CD4-positive, CD25-positive, alpha-beta regulatory T cell (primary cell): Measurements from ENCODE around the gene CMIP. TPM values are rescaled to one million over a fixed set of nuclear protein-coding genes. Genes with fewer than 3 reads are reported as not detected.

Experiments used
- ATAC-seq, 2 donors: fragments of 150-1000 bp; cut with Tn5 transposase; one replicate each; pipeline ENCODE4 v1.10.0; 2021; ENCODE audit warnings: low read depth in 2 of 2, moderate number of reproducible peaks in 2 of 2, moderate library complexity in 1 of 2
- DNase-seq, 3 donors: peaks; one replicate each; pipeline versions ENCODE4 v3.0.0 to v3.0.0-alpha.2; 2012 to 2022; ENCODE audit warnings: mixed read lengths in 1 of 3
- H3K27ac ChIP-seq: one replicate; pipeline ENCODE4 v1.7.0; 2013; ENCODE audit warnings: mild to moderate bottlenecking, low read length; ENCODE audit not compliant: insufficient read depth, poor library complexity, severe bottlenecking
- H3K27me3 ChIP-seq: one replicate; pipeline ENCODE4 v1.7.0; 2013; ENCODE audit warnings: low read length; ENCODE audit not compliant: control insufficient read depth, insufficient read depth
- H3K36me3 ChIP-seq: one replicate; pipeline ENCODE4 v1.7.0; 2013; ENCODE audit warnings: mild to moderate bottlenecking, low read length, moderate library complexity; ENCODE audit not compliant: control insufficient read depth, insufficient read depth
- H3K4me1 ChIP-seq: 2 replicates; pipeline ENCODE4 v1.7.0; 2013; ENCODE audit warnings: mild to moderate bottlenecking, low read length; ENCODE audit not compliant: insufficient read depth, control insufficient read depth, poor library complexity, severe bottlenecking
- H3K4me3 ChIP-seq: one replicate; pipeline ENCODE4 v1.7.0; 2013; ENCODE audit warnings: low read depth, mild to moderate bottlenecking, low read length, moderate library complexity
- H3K9me3 ChIP-seq, 2 experiments: 1 replicate in 1 of 2; 2 replicates in 1 of 2; pipeline ENCODE4 v1.7.0; 2013; ENCODE audit warnings: low read length in 2 of 2, mild to moderate bottlenecking in 1 of 2, moderate library complexity in 1 of 2; ENCODE audit not compliant: control insufficient read depth in 2 of 2
- H3K27ac Mint-ChIP-seq, 3 donors: one replicate each; pipeline ENCODE4 v1.8.0; 2020 to 2022; ENCODE audit warnings: mild to moderate bottlenecking in 3 of 3, mixed read lengths in 3 of 3, moderate library complexity in 2 of 3
- H3K27me3 Mint-ChIP-seq: one replicate; pipeline ENCODE4 v1.8.0; 2022; ENCODE audit warnings: mild to moderate bottlenecking, mixed read lengths
- H3K36me3 Mint-ChIP-seq: one replicate; pipeline ENCODE4 v1.8.0; 2020; ENCODE audit warnings: mixed read lengths
- H3K4me1 Mint-ChIP-seq, 4 donors: one replicate each; pipeline ENCODE4 v1.8.0; 2020 to 2022; ENCODE audit warnings: mixed read lengths in 4 of 4, mild to moderate bottlenecking in 1 of 4
- H3K4me3 Mint-ChIP-seq, 4 donors: one replicate each; pipeline ENCODE4 v1.8.0; 2020 to 2022; ENCODE audit warnings: mild to moderate bottlenecking in 4 of 4, mixed read lengths in 4 of 4, moderate library complexity in 3 of 4
- H3K9me3 Mint-ChIP-seq, 7 donors: one replicate each; pipeline ENCODE4 v1.8.0; 2020 to 2022; ENCODE audit warnings: mixed read lengths in 7 of 7, mild to moderate bottlenecking in 3 of 7, moderate library complexity in 2 of 7
- polyA plus RNA-seq, 4 donors: library from polyadenylated mRNA; unstranded; fragments of 300-500 nt; fragmentation: Illumina TruSeq; gene quantifications; one replicate each; pipeline ENCODE4 v1.2.3, GENCODE V29; 2021
- total RNA-seq: library from RNA; stranded (reverse); gene quantifications from one replicate; pipeline ENCODE4 v1.2.3, GENCODE V29; 2022

The CMIP gene
- total and polyA plus RNA-seq, 5 donors from 2014 or later, result 0.21 to 49.7 (median 0.94) TPM

- no peaks in the 10 kb centered on the region for H3K9me3 Mint-ChIP-seq
- no peak overlapping the region for H3K27ac Mint-ChIP-seq
- no peaks in the 10 kb centered on the region for H3K36me3 ChIP-seq
- no peak for ATAC-seq
- H3K27ac ChIP-seq, result no peak overlapping the region
- H3K9me3 ChIP-seq, result no peaks in the 10 kb centered on the region
- H3K4me1 Mint-ChIP-seq, result peaks cover 0 to 31% (median 7%) of the 10 kb centered on the region in 4 donors
- no peaks in the 10 kb centered on the region for H3K27me3 ChIP-seq
- no peaks in the 10 kb centered on the region for H3K27me3 Mint-ChIP-seq
- H3K4me3 Mint-ChIP-seq, result no peak overlapping the region
- H3K4me1 ChIP-seq, result no peaks in the 10 kb centered on the region
- H3K36me3 Mint-ChIP-seq, result no peaks in the 10 kb centered on the region
- no peak for DNase-seq
- H3K4me3 ChIP-seq, result no peak overlapping the region
Measured at GRCh38 chr16:81571592-81572385, 127.2 kb downstream of the CMIP start.

GRCh38 chr16:81572386-81573144 is 128.0 kb downstream of the CMIP start:
- Mint-ChIP-seq H3K4me1 (peaks cover 0 to 24% (median 6%) of the 10 kb centered on the region in 4 donors), H3K36me3 (no peaks in the 10 kb centered on the region), H3K9me3 (no peaks in the 10 kb centered on the region), H3K27me3 (no peaks in the 10 kb centered on the region), H3K27ac (peak overlapping the region in 1 of 3 donors; percentile 25), H3K4me3 (no peak overlapping the region)
- H3K36me3 ChIP-seq, result no peaks in the 10 kb centered on the region
- ATAC-seq, result no peak
- no peak overlapping the region for H3K4me3 ChIP-seq
- no peak overlapping the region for H3K27ac ChIP-seq
- no peaks in the 10 kb centered on the region for H3K4me1 ChIP-seq
- H3K9me3 ChIP-seq, result no peaks in the 10 kb centered on the region
- H3K27me3 ChIP-seq, result no peaks in the 10 kb centered on the region
- DNase-seq, result no peak

- no peaks in the 10 kb centered on the region for H3K9me3 Mint-ChIP-seq
- no peak for DNase-seq
- Histone ChIP-seq H3K36me3 (no peaks in the 10 kb centered on the region), H3K4me1 (no peaks in the 10 kb centered on the region), H3K27me3 (no peaks in the 10 kb centered on the region), H3K27ac (no peak overlapping the region), H3K4me3 (no peak overlapping the region), H3K9me3 (no peaks in the 10 kb centered on the region)
- no peak for ATAC-seq
- H3K4me3 Mint-ChIP-seq, result no peak overlapping the region
- peaks cover 0 to 13% (median 3%) of the 10 kb centered on the region in 4 donors for H3K4me1 Mint-ChIP-seq
- no peak overlapping the region for H3K27ac Mint-ChIP-seq
- no peaks in the 10 kb centered on the region for H3K36me3 Mint-ChIP-seq
- no peaks in the 10 kb centered on the region for H3K27me3 Mint-ChIP-seq
Measured at GRCh38 chr16:81573533-81574020, 129.0 kb downstream of the CMIP start.

- no peaks in the 10 kb centered on the region for H3K36me3 Mint-ChIP-seq
- H3K27ac Mint-ChIP-seq, result no peak overlapping the region
- H3K27me3 Mint-ChIP-seq, result no peaks in the 10 kb centered on the region
- H3K9me3 Mint-ChIP-seq, result no peaks in the 10 kb centered on the region
- no peaks in the 10 kb centered on the region for H3K36me3 ChIP-seq
- H3K4me3 ChIP-seq, result no peak overlapping the region
- H3K27me3 ChIP-seq, result no peaks in the 10 kb centered on the region
- no peak overlapping the region for H3K27ac ChIP-seq
- no peak overlapping the region for H3K4me3 Mint-ChIP-seq
- H3K4me1 ChIP-seq, result no peaks in the 10 kb centered on the region
- H3K4me1 Mint-ChIP-seq, result peaks cover 0 to 8% (median 3%) of the 10 kb centered on the region in 4 donors
- ATAC-seq (no peak), DNase-seq (no peak)
- no peaks in the 10 kb centered on the region for H3K9me3 ChIP-seq
Measured at GRCh38 chr16:81574168-81574567, 129.6 kb downstream of the CMIP start.

DNA sequence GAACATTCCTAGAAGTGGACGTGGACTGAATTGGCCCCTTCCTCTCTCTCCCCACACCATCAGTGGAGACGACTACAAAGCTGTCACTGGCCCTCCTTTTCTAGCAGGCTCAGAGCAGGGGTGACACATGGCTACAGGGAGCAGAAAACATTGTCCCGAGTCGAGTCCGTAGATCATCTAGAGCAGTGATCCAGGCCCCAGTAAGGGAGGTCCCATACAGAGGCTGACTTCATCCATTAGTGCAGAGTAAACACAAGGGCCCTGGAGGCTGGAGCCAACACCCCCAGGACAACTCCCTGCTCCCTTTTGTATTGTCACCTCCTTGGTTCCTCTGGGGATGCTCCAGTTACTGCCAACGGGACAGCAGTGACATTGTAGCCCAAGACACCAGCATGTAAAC is 130.7 kb downstream of the CMIP start:
- H3K9me3 Mint-ChIP-seq, result no peaks in the 10 kb centered on the region
- H3K9me3 ChIP-seq, result no peaks in the 10 kb centered on the region
- no peak overlapping the region for H3K27ac ChIP-seq
- no peaks in the 10 kb centered on the region for H3K27me3 ChIP-seq
- no peak overlapping the region for H3K4me3 ChIP-seq
- no peak for ATAC-seq
- no peak for DNase-seq
- peak overlapping the region in 1 of 3 donors; percentile 5 for H3K27ac Mint-ChIP-seq
- H3K27me3 Mint-ChIP-seq, result no peaks in the 10 kb centered on the region
- no peaks in the 10 kb centered on the region for H3K36me3 Mint-ChIP-seq
- H3K4me3 Mint-ChIP-seq, result no peak overlapping the region
- no peaks in the 10 kb centered on the region for H3K4me1 ChIP-seq
- H3K36me3 ChIP-seq, result no peaks in the 10 kb centered on the region
- H3K4me1 Mint-ChIP-seq, result peaks cover 0 to 8% (median 2%) of the 10 kb centered on the region in 4 donors

DNA sequence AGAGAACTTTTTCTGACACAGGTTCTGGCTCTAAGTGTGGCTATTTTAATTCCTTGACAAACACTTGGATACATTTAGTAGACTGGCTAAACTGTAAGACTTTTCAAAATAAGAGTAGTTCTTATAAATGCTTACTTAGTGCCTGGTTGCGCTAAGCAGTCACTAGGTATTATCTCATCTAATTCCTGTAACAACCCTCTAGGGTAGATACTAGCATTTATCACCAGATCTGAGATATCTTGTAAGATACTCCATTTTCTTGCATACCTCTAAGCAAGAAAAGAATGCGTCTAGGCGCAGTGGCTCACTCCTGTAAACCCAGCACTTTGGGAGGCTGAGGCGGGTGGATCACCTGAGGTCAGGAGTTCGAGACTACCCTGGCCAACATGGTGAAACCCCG is 131.2 kb downstream of the CMIP start:
- H3K4me1 Mint-ChIP-seq, result peaks cover 1 to 10% (median 3%) of the 10 kb centered on the region in 4 donors

GRCh38 chr16:81576696-81577095 is 132.1 kb downstream of the CMIP start:
- no peak overlapping the region for H3K4me3 ChIP-seq
- DNase-seq (no peak), ATAC-seq (no peak)
- Mint-ChIP-seq H3K36me3 (no peaks in the 10 kb centered on the region), H3K27me3 (no peaks in the 10 kb centered on the region), H3K9me3 (no peaks in the 10 kb centered on the region), H3K4me3 (no peak overlapping the region), H3K27ac (no peak overlapping the region), H3K4me1 (peaks cover 4 to 12% (median 6%) of the 10 kb centered on the region in 4 donors)
- H3K27ac ChIP-seq, result no peak overlapping the region
- H3K9me3 ChIP-seq, result no peaks in the 10 kb centered on the region
- no peaks in the 10 kb centered on the region for H3K4me1 ChIP-seq
- no peaks in the 10 kb centered on the region for H3K36me3 ChIP-seq
- no peaks in the 10 kb centered on the region for H3K27me3 ChIP-seq

More for the DNA sequence above, 131.2 kb downstream of the CMIP start:
- no peaks in the 10 kb centered on the region for H3K36me3 ChIP-seq
- H3K4me1 ChIP-seq, result no peaks in the 10 kb centered on the region
- H3K27ac Mint-ChIP-seq, result no peak overlapping the region
- H3K4me3 ChIP-seq, result no peak overlapping the region
- no peak overlapping the region for H3K4me3 Mint-ChIP-seq
- no peak for DNase-seq
- no peaks in the 10 kb centered on the region for H3K27me3 Mint-ChIP-seq
- no peaks in the 10 kb centered on the region for H3K9me3 Mint-ChIP-seq
- H3K27ac ChIP-seq, result no peak overlapping the region
- no peaks in the 10 kb centered on the region for H3K27me3 ChIP-seq
- no peak for ATAC-seq
- H3K9me3 ChIP-seq, result no peaks in the 10 kb centered on the region
- H3K36me3 Mint-ChIP-seq, result no peaks in the 10 kb centered on the region
